HG02970 (cell line): ENCODE measurements around the gene CDS1.
"Not testable (repeated sequence)": the region's sequence is repeated elsewhere in the genome, so short reads cannot be mapped to it uniquely, and the experiment has no call there.

Source experiments
- ATAC-seq: cut with Tn5 transposase; IDR thresholded peaks from one replicate; pipeline ENCODE4 v1.9.1; 2021; ENCODE audit warnings: mild to moderate bottlenecking, moderate library complexity, moderate number of reproducible peaks; ENCODE audit not compliant: unreplicated experiment, low FRiP score

CDS1 gene

DNA sequence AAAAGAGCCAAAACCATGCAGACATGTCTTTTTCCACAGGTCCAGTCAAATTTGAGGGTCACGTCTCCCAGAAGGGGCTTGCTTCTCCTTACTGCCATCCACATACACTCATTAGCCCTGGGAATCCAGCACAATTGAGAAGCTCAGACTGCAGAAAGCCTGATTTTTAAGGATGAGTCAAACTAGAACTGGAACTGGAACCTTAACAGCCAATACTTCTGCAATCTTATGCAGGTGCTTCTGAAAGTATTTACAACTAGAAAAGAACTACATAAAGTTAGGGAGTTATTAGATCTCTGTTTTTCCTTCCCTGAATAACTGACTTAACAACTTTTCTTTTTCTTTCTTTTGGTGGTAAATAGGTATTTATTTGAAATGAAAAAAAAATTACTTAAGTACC, 86.3 kb downstream of the CDS1 start:
- no peak for ATAC-seq

DNA sequence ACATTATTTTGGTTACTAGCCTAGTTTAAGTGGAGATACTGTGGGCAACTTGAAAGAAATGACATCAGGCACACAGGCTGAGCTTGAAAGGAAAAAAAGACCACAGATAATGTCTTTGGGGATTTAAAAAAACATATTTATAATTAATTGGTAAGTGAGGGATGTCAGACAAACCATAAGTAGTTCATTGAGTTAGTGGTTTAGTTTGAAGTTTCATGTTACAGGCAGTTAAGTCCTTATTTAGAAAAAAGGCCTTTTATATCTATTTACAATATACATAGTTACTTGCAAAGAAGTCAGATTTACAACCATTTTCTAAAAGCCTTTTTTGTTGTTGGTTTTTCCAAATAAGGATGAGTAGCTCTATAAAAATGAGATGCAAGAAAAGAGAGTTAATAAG, 89.2 kb downstream of the CDS1 start:
- no peak for ATAC-seq

DNA sequence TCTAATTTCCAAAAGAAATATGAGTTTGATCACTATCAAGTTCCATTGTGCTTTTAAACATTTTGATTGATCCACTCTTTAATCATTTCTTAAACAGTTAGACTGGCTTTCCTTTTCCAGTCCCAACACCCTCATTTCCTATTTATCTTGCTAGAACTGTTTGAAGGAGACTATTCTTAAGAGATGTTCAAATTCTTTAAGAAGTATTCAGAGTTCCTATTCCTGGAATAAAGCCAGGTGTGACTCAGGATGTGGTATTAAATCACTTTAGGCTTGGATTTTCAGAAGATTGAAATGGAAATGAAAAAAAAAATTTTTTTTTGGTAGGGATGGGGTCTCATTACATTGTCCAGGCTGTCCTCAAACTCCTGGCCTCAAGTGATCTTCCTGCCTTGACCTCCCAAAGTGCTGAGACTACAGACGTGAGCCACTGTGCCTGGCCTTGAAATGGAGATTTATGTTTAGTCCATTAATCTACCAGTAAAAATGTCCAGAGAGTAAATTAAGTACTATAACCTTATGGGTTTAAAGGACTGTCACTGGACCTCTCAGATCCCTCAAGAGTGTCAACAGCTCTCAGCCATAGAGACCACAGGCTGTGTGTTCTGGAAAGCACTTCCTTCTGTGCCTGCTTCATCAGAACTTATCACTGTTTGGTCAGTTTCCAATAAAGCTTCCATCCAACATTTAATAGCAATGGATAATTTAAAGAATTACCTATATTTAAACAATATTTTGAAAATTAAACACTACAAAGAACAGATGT, 90.7 kb downstream of the CDS1 start:
- no peak for ATAC-seq

DNA sequence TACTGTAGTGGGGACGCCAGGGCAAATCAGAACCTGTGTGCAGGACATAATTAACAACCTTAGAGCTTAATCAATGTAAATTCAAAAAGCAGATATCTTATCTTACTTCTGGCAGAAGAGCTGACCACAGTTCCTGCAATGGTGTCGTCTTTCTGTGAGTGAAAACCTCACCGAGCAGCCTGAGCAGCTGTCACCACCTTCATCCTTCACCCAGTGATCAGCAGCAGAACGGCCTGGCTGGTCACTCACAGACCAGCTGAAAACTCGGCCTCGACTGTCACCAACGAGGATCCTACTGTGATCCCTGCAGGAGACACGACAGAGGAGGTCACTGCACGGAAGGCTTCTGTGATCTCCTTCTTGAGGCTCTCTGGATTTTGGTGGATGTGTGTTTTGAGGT, 94.2 kb downstream of the CDS1 start:
- no peak for ATAC-seq

- ATAC-seq: no peak
These were observed 95.1 kb downstream of the CDS1 start for GRCh38 chr4:84677995-84678394.

DNA sequence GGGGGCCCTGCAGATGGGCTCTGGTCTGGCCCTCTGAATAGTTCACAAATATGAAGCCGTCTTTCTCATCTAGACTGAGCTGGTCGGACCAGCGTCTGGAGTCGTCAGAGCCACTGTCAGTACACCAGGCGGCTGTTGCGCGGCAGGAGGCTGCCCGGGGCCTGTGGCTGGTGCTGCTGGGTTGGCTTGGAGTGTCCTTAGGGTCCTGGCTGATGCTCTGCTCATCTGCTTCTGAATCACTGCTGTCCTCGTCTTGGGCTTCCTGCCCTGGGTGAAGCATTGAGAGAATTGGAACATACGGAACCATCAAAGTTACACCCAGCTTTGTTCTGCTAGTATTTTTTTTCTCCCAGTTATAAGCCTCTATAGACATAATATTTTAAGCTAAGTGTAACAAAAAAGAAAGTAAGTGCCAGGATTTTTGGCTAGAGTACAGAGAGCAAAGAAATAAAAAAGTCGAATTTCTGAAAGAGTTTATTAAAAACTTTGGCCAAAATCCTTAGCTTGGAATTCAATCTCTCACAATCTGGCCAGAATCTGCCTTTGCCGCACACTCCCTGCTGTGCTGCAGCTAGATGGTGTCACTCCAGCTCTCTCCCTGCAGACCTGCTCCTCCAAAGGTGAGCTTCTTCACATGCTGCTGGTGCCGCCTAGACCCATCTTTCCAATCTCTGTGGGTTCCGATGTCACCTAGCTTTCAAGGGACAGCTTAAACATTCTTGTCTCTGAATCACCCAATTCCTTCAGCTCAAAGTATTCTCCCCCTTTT, 96.2 kb downstream of the CDS1 start:
- ATAC-seq: no peak

- no peak for ATAC-seq
These were observed 98.0 kb downstream of the CDS1 start for GRCh38 chr4:84680956-84681355.

- no peak for ATAC-seq
These were observed 98.8 kb downstream of the CDS1 start for GRCh38 chr4:84681486-84682274.

GRCh38 chr4:84682661-84683060, 99.7 kb downstream of the CDS1 start:
- ATAC-seq: not testable (repeated sequence)

DNA sequence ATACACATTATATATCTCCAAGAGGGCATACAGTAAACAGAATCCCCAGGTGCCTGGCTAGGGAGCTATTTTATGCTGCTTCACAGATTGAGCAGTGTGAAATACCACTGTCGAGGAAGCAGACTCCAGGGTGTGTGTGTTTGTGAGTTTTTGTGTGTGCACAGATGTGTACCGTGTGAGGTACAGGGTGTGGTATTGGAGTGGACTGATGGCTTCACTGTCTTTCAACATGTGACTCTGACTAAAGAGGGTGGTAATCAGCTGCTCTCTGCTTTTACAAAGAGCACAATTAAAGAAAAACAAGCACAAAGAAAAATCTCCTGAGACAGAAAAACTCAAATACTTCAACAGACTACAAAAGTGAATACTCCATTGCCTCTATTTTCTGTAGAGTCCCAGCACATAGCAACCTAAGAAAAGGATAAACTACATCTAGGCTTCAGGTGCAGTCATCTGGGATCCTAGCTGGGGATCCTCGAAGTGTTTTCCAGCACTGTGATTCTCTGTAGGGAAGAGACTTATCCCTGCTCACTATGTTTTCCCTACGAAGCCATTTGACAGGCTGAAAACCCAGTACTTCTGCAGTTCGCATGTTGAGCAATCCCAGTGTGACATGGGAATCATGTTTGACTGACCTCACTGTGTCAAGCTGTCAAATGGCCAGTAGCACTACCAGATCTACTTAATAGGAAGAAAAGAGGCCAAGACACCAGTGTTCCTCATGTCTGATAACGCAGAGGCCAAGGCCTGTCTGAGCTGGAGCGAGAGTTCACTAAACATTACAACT, 100.3 kb downstream of the CDS1 start:
- ATAC-seq: no peak

GRCh38 chr4:84684361-84684760, 101.4 kb downstream of the CDS1 start:
- no peak for ATAC-seq

GRCh38 chr4:84685105-84685504, 102.2 kb downstream of the CDS1 start:
- no peak for ATAC-seq

GRCh38 chr4:84688605-84689004, 105.7 kb downstream of the CDS1 start:
- no peak for ATAC-seq

- no peak for ATAC-seq
These were observed 106.3 kb downstream of the CDS1 start for GRCh38 chr4:84689197-84689596.

GRCh38 chr4:84690481-84690880, 107.6 kb downstream of the CDS1 start:
- ATAC-seq: no peak

- no peak for ATAC-seq
These were observed 108.3 kb downstream of the CDS1 start for GRCh38 chr4:84691170-84691691.

DNA sequence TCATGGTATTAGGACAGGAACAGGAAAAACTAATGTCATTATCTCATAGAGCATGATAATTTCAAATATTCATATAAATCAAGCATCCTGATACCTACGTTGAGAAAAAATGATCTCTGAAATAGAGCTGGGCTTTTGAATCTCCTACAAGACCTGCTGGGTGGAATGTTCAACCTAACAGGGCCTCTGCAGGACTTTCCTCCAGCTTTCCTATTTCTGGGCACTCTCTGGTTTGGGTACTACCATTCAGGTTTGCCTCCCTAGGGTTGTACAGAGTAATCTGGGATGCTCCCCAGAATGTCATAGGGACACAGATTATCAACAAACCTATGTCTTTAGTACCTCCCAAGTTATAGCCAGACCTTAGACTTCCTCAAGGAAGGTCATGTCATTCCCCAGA, 108.9 kb downstream of the CDS1 start:
- no peak for ATAC-seq

GRCh38 chr4:84697159-84697558, 114.2 kb downstream of the CDS1 start:
- no peak for ATAC-seq

- no peak for ATAC-seq
These were observed 114.8 kb downstream of the CDS1 start for GRCh38 chr4:84697615-84698201.
